HG02840 (cell line): ENCODE results near the gene RCAN1.
"Not testable (repeated sequence)": the region's sequence is repeated elsewhere in the genome, so short reads cannot be mapped to it uniquely, and the experiment has no call there.

Experiments used
- ATAC-seq: cut with Tn5 transposase; IDR thresholded peaks from one replicate; pipeline ENCODE4 v1.9.1; 2021; ENCODE audit warnings: mild to moderate bottlenecking, moderate library complexity, moderate number of reproducible peaks; ENCODE audit not compliant: unreplicated experiment, low FRiP score

Gene RCAN1

DNA sequence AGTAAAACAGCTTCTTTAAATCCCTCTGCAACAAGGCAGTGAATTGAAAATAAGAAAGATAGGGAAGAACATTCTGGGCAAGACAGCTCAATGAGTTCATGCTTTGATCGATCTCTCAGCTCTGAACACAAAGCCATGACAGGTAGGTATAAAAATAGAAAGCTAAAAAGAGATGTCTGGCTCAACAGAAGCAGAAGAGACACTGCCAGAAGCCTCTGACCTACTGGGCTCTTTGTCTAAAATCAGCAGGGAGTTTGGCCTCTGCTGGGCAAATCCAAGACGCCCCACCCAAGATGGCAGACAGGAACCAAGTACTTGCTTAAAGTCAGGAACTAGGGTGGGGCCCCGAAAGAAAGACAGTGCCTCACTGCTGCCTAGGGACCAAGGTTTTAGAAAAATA lies 147.6 kb downstream of the RCAN1 start:
- not testable (repeated sequence) for ATAC-seq
